Measurements from ENCODE around the gene TADA2A.

DNA sequence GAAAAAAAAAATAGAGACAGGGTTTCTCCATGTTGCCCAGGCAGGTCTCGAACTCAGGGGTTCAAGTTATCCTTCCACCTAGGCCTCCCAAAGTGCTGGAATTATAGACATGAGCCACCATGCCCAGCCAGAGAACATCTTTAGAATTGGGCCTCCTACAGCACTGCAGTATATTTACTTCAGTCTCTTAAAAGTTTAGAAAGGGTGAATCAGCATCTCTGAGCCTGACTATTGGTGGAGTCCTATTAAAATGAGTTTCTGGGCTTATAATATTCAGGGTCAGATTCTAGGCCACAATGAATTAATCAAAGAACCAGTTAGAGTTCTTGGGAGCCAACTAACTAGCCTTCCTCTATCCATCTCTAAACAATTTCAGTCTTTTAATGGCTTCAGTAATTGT lies 22.8 kb downstream of the TADA2A start:
- TF ChIP-seq, protein P1, sequence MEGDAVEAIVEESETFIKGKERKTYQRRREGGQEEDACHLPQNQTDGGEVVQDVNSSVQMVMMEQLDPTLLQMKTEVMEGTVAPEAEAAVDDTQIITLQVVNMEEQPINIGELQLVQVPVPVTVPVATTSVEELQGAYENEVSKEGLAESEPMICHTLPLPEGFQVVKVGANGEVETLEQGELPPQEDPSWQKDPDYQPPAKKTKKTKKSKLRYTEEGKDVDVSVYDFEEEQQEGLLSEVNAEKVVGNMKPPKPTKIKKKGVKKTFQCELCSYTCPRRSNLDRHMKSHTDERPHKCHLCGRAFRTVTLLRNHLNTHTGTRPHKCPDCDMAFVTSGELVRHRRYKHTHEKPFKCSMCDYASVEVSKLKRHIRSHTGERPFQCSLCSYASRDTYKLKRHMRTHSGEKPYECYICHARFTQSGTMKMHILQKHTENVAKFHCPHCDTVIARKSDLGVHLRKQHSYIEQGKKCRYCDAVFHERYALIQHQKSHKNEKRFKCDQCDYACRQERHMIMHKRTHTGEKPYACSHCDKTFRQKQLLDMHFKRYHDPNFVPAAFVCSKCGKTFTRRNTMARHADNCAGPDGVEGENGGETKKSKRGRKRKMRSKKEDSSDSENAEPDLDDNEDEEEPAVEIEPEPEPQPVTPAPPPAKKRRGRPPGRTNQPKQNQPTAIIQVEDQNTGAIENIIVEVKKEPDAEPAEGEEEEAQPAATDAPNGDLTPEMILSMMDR (optimal IDR thresholded peaks at IDR 0.05 in 1 of 3, IDR thresholded peaks at IDR 0.05 in 1 of 3, conservative IDR thresholded peaks at IDR 0.05 in 1 of 3; ENCODE audit: extremely low read depth in 1 of 3, insufficient read depth in 2 of 3, low read length in 3 of 3), result no peak
- TF ChIP-seq EZH2 (IDR thresholded peaks at IDR 0.05; ENCODE audit: low read length), result no peak

All from keratinocyte (primary cell).